K562 (cell line): ENCODE measurements around the gene ZNF554. TPM values are rescaled to one million over a fixed set of nuclear protein-coding genes. Genes with fewer than 3 reads are reported as not detected.

Experiments used
- ATAC-seq: fragments of 200-7000 bp; cut with Tn5 transposase; 3 replicates; pipeline ENCODE4 v1.9.1; 2020; ENCODE audit warnings: moderate library complexity
- BruUV-seq: library from RNA; stranded (reverse); fragments of 400-500 nt; replicated peaks from 2 replicates; lab custom pipeline; 2021; lab: Mats Ljungman, UMichigan
- CTCF ChIA-PET: fragments of 300-600 bp; formaldehyde crosslinking; extraction: SDS; loops from one replicate; lab custom pipeline; 2021; ENCODE audit warnings: low intra/inter-chr PET ratio; lab: Yijun Ruan, JAX
- POLR2A ChIA-PET: fragments of 300-600, 350-650 bp; sonication (Branson Sonifier 250); formaldehyde crosslinking; extraction: SDS; loops from one replicate; lab custom pipeline; 2021; ENCODE audit warnings: antibody characterized with exemption, inconsistent platforms; lab: Yijun Ruan, JAX
- DNase-seq, 4 experiments: peaks; one replicate each; pipeline versions ENCODE4 v3.0.0 to v3.0.0-alpha.2; 2011 to 2018; ENCODE audit warnings: low spot score in 3 of 4, mixed read lengths in 3 of 4; ENCODE audit errors: extremely low read depth in 1 of 4
- FAIRE-seq: peaks from 2 replicates; lab custom pipeline; 2011; peaks lifted over from hg19 to GRCh38; lab: Jason Lieb, UNC
- H2AFZ ChIP-seq: 2 replicates; pipeline ENCODE4 v1.6.0; 2011; ENCODE audit warnings: low read depth, low read length, control low read depth, inconsistent platforms
- H3K27ac ChIP-seq: fragments of 200-600 bp; 3 replicates; pipeline ENCODE4 v1.8.0; 2011; ENCODE audit warnings: low read depth, mild to moderate bottlenecking, control low read depth, inconsistent platforms, low read length, moderate library complexity, mixed read lengths; ENCODE audit errors: extremely low read depth
- H3K27me3 ChIP-seq, 2 experiments: fragments of 300-600 bp in 1 of 2; 2 replicates in 1 of 2; 3 replicates in 1 of 2; pipeline versions ENCODE4 v1.6.0 to v1.8.0; 2011; ENCODE audit warnings: inconsistent platforms in 2 of 2, low read length in 2 of 2, mild to moderate bottlenecking in 1 of 2, mixed read lengths in 1 of 2, moderate library complexity in 1 of 2; ENCODE audit not compliant: control insufficient read depth in 2 of 2, insufficient read depth in 2 of 2
- H3K36me3 ChIP-seq: fragments of 300-600 bp; 3 replicates; pipeline ENCODE4 v1.8.0; 2011; ENCODE audit warnings: mild to moderate bottlenecking, low read length, inconsistent platforms; ENCODE audit not compliant: control insufficient read depth, insufficient read depth
- H3K4me1 ChIP-seq, 2 experiments: fragments of 200-600 bp in 1 of 2; replicated peaks in 1 of 2; 2 replicates in 1 of 2; 3 replicates in 1 of 2; pipeline versions ENCODE4 v1.5.1 to v1.8.0; 2011; ENCODE audit warnings: inconsistent platforms in 2 of 2, low read length in 2 of 2, mild to moderate bottlenecking in 1 of 2, mixed read lengths in 1 of 2, moderate library complexity in 1 of 2; ENCODE audit not compliant: control insufficient read depth in 2 of 2, insufficient read depth in 2 of 2
- H3K4me2 ChIP-seq: 2 replicates; pipeline ENCODE4 v1.6.1; 2011; ENCODE audit warnings: low read length, control low read depth, inconsistent platforms, mixed read lengths; ENCODE audit not compliant: insufficient read depth
- H3K4me3 ChIP-seq: fragments of 200-600 bp; sonication (generic), shearing (Covaris generic); 2 replicates; pipeline ENCODE4 v1.5.1; 2016; ENCODE audit warnings: control low read depth, inconsistent platforms
- H3K79me2 ChIP-seq: fragments of 200-600 bp; 3 replicates; pipeline ENCODE4 v1.8.0; 2011; ENCODE audit warnings: low read length, inconsistent platforms; ENCODE audit not compliant: control insufficient read depth, insufficient read depth
- H3K9ac ChIP-seq, 2 experiments: 2 replicates each; pipeline versions ENCODE4 v1.6.0 to v1.6.1; 2011; ENCODE audit warnings: low read depth in 2 of 2, low read length in 2 of 2, control low read depth in 1 of 2, inconsistent platforms in 1 of 2, mild to moderate bottlenecking in 1 of 2, mixed read lengths in 1 of 2; ENCODE audit not compliant: insufficient read depth in 1 of 2
- H3K9me1 ChIP-seq: one replicate; pipeline ENCODE4 v1.6.0; 2011; ENCODE audit warnings: inconsistent platforms, mild to moderate bottlenecking, low read length, moderate library complexity; ENCODE audit not compliant: control insufficient read depth, insufficient read depth
- H3K9me3 ChIP-seq: replicated peaks from 2 replicates; pipeline ENCODE4 v1.5.1; 2011; ENCODE audit warnings: low read depth, low read length, inconsistent platforms; ENCODE audit not compliant: control insufficient read depth, insufficient read depth
- H4K20me1 ChIP-seq: replicated peaks from 2 replicates; pipeline ENCODE4 v1.6.1; 2011; ENCODE audit warnings: low read length, inconsistent platforms, mixed read lengths; ENCODE audit not compliant: control insufficient read depth, insufficient read depth
- JUNB ChIP-seq: fragments of 450-650 bp; formaldehyde crosslinking; conservative IDR thresholded peaks from 2 replicates; pipeline ENCODE4 v1.4.0; 2020; ENCODE audit warnings: mild to moderate bottlenecking
- LCOR ChIP-seq: sonication (generic); formaldehyde crosslinking; IDR thresholded peaks from 2 replicates; pipeline ENCODE4 v1.8.0; 2022; ENCODE audit warnings: mild to moderate bottlenecking, missing genetic modification reagents
- MBD2 ChIP-seq: sonication (generic); IDR thresholded peaks from 2 replicates; pipeline ENCODE4 v1.6.1; 2016; ENCODE audit warnings: low read depth, borderline replicate concordance
- POLR3A ChIP-seq: IDR thresholded peaks from 2 replicates; pipeline ENCODE4 v1.6.1; 2011; ENCODE audit warnings: borderline replicate concordance, mild to moderate bottlenecking, moderate library complexity; ENCODE audit not compliant: insufficient read length, insufficient read depth; ENCODE audit errors: extremely low read depth
- SUPT5H ChIP-seq: fragments of 450-650 bp; IDR thresholded peaks from 2 replicates; pipeline ENCODE4 v1.6.1; 2016
- TGIF2 ChIP-seq: sonication (generic); formaldehyde crosslinking; IDR thresholded peaks from 2 replicates; pipeline ENCODE4 v1.8.1; 2022; ENCODE audit warnings: mild to moderate bottlenecking, missing genetic modification reagents, moderate library complexity
- TRIM25 ChIP-seq: fragments of 450-650 bp; IDR thresholded peaks from 2 replicates; pipeline ENCODE4 v1.7.0; 2016; ENCODE audit warnings: borderline replicate concordance
- ZBTB49 ChIP-seq: sonication (generic); formaldehyde crosslinking; IDR thresholded peaks from 2 replicates; pipeline ENCODE4 v1.8.0; 2022; ENCODE audit warnings: missing genetic modification reagents, mild to moderate bottlenecking, borderline replicate concordance
- WGBS: fragments of 100-300 bp; shearing (Covaris generic); methylation state at CpG from one replicate; pipeline ENCODE4 v1.1.6; 2016; ENCODE audit warnings: low coverage, mixed read lengths; ENCODE audit not compliant: insufficient coverage; ENCODE audit errors: missing lambda C conversion rate; 5-methylcytosine and 5-hydroxymethylcytosine counted together
- in situ Hi-C: fragments of 300-500 bp; cut with MboI; formaldehyde crosslinking; loops from 4 replicates; pipeline ENCODE4 v1.15.0; 2018; ENCODE audit warnings: inconsistent platforms, mixed read lengths
- intact Hi-C: fragments of 100-400 bp; cut with micrococcal nuclease; formaldehyde crosslinking; loops from 2 replicates; pipeline ENCODE4 v1.14.2; 2022
- polyA plus RNA-seq, 8 experiments: library from polyadenylated mRNA; depleted of rRNA in 4 of 8; stranded (reverse) in 5 of 8; unstranded in 3 of 8; fragments of >200 nt; fragmentation: Nextera tagmentation in 2 of 8; fragmentation: Illumina TruSeq in 1 of 8; extraction: Ambion mirVana in 2 of 8; extraction: Trizol in 1 of 8; gene quantifications; 2 replicates each; pipeline versions ENCODE4 v1.2.1 to v1.2.3, GENCODE V29; 2011 to 2014; ENCODE audit warnings: inconsistent platforms in 1 of 8, missing spikeins in 1 of 8
- total RNA-seq, 7 experiments: library from RNA; depleted of rRNA in 6 of 7; stranded (reverse); fragments of >200 nt in 6 of 7; fragmentation: Illumina TruSeq in 2 of 7; extraction: Trizol in 2 of 7; gene quantifications; 2 replicates each; pipeline versions ENCODE4 v1.2.1 to v1.2.3, GENCODE V29; 2011 to 2021; ENCODE audit warnings: low replicate concordance in 1 of 7
- TF ChIP-seq, protein P1 (sequence below): IDR thresholded peaks from 2 replicates; pipeline ENCODE4 v1.6.1; 2012; ENCODE audit warnings: low read depth, low read length, improper control_type of control experiment, borderline replicate concordance

The ZNF554 gene
- total and polyA plus RNA-seq, 9 of the 15 experiments (the other 6 are each of a cell fraction or from before 2014, with no cell fraction given) = 0.07 to 1.8 (median 1.1) TPM

GRCh38 chr19:2837430-2837829, 17.8 kb downstream of the ZNF554 start (continued):
- no peak for TF ChIP-seq POLR3A

- peak within 1 kb of the TSS; percentile 87 for H3K4me2 ChIP-seq
- peak within 1 kb of the TSS; percentile 96 for H3K27ac ChIP-seq
- ATAC-seq = peak; percentile 100
- POLR2A ChIA-PET = interaction anchor here (0.6 to 1.3 kb wide), 10 partner anchors 14 to 110 kb away, joined by 3 to 6 read pairs (median 4); partner anchors contain the start of gene THOP1
- H3K27me3 ChIP-seq = no peaks in the 10 kb centered on the region
- no peaks in the 10 kb centered on the region for H3K36me3 ChIP-seq
- H3K4me1 ChIP-seq = peaks cover 6 to 24% of the 10 kb centered on the region in 2 experiments; a peak in 4 of 5 replicates
- peaks cover 8% of the 10 kb centered on the region; the same call in 2 of the 3 replicates for H3K79me2 ChIP-seq
- H3K9me1 ChIP-seq = no peaks in the 10 kb centered on the region
- TSS peak; percentile 53 for BruUV-seq
- peak within 1 kb of the TSS; percentile 83 for H3K4me3 ChIP-seq
- H2AFZ ChIP-seq = peak within 1 kb of the TSS; percentile 94
- H3K9me3 ChIP-seq = peaks cover 7% of the 10 kb centered on the region
- in situ Hi-C loops (no loop called here), intact Hi-C loops (loop anchor here (1.0 kb wide), 1 partner anchor 109 kb away; no protein-coding TSS in a partner anchor)
- CTCF ChIA-PET = interaction anchor here (0.5 to 0.7 kb wide), 2 partner anchors 332 to 431 kb away, joined by 3 read pairs; no protein-coding TSS in a partner anchor
- peak; percentile 99 to 100 (median 99) for DNase-seq
- FAIRE-seq = peak; percentile 99
- H3K9ac ChIP-seq = peak within 1 kb of the TSS; percentile 90 to 98
- no peaks in the 10 kb centered on the region for H4K20me1 ChIP-seq
- WGBS = under 1% methylated on average over 55 of the region's 106 CpGs
- 0 out of 2 replicates have a peak, but pooled peaks have one; percentile 30 for TF ChIP-seq JUNB (CRISPR knock-in tag)
- TF ChIP-seq LCOR (CRISPR knock-in tag) = peak; percentile 85
- TF ChIP-seq MBD2 = peak; percentile 99
- TF ChIP-seq TRIM25 = no peak
- TF ChIP-seq TGIF2 (CRISPR knock-in tag) = no peak
- TF ChIP-seq, protein P1, sequence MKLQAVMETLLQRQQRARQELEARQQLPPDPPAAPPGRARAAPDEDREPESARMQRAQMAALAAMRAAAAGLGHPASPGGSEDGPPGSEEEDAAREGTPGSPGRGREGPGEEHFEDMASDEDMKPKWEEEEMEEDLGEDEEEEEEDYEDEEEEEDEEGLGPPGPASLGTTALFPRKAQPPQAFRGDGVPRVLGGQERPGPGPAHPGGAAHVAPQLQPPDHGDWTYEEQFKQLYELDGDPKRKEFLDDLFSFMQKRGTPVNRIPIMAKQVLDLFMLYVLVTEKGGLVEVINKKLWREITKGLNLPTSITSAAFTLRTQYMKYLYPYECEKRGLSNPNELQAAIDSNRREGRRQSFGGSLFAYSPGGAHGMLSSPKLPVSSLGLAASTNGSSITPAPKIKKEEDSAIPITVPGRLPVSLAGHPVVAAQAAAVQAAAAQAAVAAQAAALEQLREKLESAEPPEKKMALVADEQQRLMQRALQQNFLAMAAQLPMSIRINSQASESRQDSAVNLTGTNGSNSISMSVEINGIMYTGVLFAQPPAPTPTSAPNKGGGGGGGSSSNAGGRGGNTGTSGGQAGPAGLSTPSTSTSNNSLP = 0 out of 2 replicates have a peak, but pooled peaks have one; percentile 32
- TF ChIP-seq SUPT5H = peak; percentile 69
- no peak for TF ChIP-seq ZBTB49
Measured at GRCh38 chr19:2840794-2841791, 21.4 kb downstream of the ZNF554 start, which contains the start of gene ZNF555. Gene ZNF555 (plus strand): TSS chr19:2841475. CDS start chr19:2841573, 98 bp downstream.
